NCI-H187 (cell line): ENCODE data around the gene MORN3.
"Not testable (repeated sequence)": the region's sequence is repeated elsewhere in the genome, so short reads cannot be mapped to it uniquely, and the experiment has no call there.

Source experiments
- DNase-seq, 2 experiments: peaks; one replicate each; lab custom pipeline; 2025; lab: John Stamatoyannopoulos, UW

MORN3 gene

DNA sequence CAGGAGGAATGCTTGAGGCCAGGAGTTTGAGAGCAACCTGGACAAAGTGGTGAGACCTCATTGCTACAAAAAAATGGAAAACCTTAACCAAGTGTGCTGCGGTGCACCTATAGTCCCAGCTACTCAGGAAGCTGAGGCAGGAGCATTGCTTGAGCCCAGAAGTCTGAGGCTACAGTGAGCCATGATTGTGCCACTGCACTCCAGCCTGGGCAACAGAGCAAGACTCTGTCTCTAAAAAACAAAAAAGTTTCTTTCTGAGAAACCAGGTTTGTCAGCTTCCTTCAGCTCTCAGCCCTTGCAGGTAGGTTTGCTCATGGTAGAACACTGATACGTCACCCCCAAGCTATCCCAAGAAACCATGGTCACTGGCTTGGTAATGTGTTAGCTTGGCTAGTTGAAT, 20.0 kb upstream of the MORN3 start:
- DNase-seq = no peak

DNA sequence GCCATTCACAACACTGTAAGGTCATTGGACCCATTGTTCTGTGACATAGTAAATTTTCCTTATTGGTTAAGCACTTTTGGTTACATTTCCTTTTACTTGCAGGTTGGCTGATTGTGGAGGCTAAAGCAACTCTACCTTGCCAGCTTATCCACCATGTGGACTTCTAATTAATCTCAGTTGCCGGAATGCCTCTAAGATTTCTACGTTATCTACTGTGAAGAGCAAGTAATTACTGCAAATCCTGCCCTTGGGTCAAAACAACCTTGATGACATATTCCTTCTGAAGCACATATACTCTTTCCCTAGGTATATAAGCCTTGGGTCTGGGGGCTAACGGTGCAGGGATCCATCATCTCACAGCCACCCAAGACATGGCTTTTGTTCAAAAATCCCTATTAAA, 19.5 kb upstream of the MORN3 start:
- no peak for DNase-seq

DNA sequence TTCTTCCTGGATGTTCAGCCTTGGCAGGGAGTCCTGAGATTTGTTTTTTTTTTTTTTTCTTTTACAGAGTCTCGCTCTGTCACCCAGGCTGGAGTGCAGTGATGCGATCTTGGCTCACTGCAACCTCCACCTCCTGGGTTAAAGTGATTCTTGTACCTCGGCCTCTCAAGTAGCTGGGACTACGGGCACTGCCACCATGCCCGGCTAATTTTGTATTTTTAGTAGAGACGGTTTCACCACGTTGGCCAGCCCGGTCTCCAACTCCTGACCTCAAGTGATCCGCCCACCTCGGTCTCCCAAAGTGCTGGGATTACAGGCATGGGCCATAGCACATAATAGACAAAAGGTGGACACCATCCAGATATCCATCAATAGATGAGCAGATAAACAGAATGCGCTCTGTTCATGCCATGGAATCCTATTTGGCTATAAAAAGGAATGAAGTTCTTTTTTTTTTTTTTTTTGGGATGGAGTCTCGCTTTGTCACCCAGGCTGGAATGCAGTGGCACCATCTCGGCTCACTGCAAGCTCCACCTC, 10.3 kb upstream of the MORN3 start:
- not testable (repeated sequence) for DNase-seq

DNA sequence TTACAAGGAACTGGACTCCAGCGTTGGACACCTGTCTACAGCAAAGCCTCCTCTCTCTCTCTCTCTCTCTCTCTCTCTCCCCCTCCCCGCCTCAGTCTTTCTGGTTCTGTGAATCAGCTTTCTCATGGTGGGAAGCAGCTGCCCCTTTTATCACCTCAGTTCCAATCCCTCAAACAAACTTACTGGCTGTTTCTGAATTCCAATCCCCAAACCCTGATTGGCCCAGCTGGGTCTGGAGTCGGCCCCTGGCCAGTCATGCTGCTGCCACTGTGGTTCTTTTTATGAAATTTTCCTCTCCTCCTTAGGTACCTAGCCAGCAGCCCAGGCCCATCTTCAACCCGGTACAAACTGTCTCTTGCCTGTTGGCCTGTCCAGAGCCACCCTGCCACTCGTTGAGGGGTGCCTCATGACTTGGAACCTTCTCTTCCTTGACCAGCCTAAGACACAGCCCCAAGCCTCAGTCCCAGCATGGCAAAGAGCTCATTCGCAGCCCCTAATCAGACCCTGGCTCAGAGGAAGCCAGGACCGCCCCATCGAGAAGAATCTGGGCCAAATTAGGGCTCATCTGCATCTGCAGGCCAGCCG, 9.4 kb upstream of the MORN3 start:
- DNase-seq = no peak

DNA sequence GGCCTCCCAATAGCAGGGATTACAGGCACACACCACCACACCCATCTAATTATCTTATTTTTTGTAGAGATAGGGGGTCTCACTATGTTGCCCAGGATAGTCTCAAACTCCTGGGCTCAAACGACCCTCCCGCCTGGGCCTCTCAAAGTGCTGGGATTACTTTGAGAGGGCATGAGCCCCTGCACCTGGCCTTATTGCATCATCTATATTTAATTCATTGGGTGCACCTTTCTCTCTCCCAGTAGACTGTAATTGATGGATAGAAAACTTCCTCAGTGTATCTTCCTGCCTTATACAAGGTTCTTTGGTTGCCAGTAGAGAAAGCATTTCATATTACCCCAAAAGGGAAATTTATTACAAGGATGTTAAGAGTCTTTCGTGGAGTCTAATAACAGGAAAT, 8.9 kb upstream of the MORN3 start:
- DNase-seq = no peak

DNA sequence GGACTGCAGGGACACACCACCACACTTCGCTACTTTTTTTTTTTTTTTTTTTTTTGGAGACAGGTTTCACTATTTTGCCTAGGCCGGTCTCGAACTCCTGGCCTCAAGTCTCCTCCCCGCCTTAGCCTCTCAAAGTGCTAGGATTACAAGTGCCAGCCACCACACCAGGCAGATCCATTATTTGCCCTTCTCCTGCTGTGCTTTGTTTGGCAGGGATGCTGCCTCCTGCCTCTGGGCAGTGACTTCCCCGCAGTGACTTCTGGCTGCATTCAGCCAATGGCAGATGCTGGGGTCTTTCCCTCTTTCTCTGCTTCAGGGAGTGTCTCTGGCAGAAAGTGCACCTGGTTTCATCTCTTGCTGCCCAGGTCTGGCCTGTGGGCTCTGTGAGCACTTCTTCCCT, 6.7 kb upstream of the MORN3 start:
- no peak for DNase-seq

DNA sequence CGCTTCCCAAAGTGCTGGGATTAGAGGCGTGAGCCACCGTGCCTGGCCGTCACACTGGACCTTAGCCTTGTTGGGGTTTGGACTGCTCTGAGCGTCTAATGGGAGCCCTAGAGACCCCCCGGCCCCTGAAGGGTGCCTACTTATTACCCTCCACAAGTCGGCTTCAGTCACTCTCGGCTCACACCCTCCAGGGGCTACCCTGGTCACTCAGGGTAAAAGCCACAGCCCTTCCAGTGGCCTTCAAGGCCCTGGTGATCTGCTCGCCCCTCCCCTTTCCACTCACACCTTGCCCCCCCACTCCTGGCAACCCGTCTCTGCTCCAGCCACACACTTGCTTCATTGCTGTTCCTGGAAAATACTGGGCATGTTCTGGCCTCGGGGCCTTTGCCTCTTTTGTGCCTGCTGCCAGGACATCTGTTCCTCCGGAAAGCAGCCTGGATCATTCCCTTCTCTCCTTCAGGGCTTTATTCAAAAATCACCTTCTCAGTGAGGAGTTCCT, 3.6 kb upstream of the MORN3 start:
- DNase-seq = no peak

DNA sequence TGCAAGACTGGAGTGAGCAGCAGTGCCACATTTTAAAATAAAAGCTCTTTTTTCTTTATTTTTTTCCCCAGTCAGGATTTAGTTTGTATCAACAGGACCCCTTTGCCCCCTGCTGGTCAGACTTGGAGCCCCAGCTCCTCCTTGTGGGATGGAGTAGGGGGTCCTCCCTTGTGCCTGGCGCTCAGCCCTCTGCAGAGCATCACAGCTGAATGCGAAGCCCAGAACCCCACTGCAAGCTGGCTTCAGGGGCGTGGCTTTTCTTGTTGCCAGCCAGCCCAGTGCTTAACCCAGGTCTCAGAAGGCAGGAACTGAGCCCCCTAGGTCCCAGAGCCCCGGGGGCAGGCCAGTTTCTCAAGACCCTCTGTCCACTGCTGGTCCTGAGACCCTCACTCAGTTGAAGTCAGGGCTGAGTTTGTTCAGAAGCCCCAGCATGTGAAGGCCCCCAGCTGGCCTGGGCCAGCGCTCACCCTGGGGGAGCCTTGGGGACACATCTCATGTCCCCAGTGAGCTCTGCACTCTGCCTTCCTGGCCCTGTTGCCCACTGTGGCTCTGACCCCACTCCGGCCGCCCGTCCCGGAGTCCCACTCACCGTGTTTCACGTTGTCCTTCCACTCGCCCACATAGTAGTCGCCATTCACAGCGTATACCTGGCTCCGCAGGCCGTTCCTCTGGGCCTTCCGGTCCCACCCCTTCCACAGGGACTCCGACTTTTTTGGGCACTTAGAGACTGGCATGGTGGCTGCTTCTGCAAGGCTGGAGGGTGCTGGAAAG, 519 bp downstream of the MORN3 start:
- DNase-seq = no peak

DNA sequence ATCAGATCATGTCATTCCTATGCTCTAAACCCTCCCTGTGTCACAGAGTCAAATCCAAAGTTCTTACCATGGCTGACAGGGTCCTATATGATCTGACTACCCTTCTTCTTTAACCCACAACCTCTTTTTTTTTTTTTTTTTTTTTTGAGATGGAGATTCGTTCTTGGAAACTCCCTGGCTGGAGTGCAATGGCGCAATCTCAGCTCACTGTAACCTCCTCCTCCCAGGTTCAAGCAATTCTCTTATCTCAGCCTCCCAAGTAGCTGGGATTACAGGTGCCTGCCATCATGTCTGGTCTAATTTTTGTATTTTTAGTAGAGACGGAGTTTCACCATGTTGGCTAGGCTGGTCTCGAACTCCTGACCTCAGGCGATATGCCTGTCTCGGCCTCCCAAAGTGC, 2.6 kb downstream of the MORN3 start:
- not testable (repeated sequence) for DNase-seq

DNA sequence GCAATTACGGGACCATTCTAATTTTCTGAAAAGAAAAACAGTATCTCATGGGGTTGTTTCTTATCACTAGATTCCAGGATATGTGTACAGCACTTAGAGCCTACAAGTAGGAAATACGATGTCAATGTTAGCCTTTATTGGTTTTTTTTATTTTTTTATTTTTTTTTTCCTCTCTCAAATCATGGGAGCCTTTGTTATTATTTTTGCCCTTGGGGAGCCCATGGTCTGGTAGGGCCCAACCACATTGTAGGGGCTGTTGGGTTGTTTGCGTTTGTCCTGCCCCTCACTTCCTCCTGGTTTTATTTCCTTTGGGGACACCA, 5.9 kb downstream of the MORN3 start:
- DNase-seq = no peak

DNA sequence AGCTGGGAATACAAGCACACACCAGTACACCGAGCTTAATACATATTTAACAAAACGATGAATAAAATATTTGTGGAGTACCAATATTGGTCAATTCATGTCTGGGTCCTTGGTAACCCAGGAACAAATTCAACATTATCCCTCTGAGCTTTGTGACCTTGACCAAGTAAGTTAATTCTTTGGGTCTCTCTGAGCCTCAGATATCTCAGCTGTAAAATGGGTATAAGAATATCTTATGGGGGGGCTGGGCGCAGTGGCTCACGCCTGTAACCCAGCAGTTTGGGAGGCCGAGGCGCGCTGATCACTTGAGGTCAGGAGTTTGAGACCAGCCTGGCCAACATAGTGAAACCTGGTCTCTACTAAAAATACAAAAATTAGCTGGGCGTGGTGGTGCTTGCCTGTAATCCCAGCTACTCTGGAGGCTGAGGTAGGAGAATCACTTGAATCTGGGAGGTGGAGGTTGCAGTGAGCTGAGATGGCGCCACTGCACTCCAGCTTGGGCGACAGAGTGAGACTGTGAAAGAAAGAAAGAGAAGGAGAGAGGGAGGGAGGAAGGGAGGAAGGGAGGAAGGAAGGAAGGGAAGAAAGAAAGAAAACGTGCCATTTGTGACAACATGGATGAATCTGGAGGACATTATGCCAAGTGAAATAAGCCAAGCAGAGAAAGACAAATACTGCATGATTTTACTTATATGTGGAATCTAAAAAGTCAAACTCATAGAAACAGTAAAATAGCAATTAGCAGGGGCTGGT, 7.9 kb downstream of the MORN3 start:
- not testable (repeated sequence) for DNase-seq

DNA sequence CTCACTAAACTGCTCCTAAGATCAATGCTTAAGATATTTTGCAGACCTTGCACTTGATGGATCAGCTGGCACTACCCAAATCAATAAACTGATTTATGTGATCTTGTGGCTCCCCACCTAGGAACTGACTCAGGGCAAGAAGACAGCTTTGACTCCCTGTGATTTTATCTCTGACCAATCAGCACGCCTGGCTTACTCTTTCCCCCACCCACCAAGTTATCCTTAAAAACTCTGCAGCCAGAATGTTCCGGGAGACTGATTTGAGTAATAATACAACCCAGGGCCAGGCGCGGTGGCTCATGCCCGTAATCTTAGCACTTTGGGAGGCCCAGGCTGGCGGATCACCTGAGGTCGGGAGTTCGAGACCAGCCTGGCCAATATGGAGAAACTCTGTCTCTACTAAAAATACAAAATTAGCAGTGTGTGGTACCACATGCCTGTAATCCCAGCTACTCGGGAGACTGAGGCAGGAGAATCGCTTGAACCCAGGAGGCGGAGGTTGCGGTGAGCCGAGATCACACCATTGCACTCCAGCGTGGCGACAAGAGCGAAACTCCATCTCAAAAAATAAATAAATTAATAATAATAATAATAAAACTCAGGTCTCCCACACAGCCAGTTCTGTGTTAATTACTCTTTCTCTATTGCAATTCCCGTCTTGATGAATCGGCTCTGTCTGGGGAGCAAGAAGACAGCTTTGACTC, 12.0 kb downstream of the MORN3 start:
- no peak for DNase-seq

DNA sequence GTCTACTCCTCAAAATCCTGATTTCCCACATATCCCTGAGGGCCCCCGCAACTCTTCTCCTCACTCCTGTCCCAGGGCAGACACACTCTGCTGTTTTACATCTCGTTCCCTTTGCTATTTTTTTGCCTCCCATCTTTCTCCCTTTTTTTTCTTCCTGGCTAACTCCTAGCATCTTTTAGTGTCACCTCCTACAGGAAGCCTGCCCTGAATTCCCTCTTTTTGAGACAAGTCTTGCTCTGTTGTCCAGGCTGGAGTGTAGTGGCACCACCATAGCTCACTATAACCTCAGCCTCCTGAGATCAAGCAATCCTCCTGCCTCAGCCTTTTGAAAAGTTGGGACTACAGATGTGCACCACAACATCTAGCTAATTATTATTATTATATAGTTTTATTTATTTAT, 13.3 kb downstream of the MORN3 start:
- no peak for DNase-seq

DNA sequence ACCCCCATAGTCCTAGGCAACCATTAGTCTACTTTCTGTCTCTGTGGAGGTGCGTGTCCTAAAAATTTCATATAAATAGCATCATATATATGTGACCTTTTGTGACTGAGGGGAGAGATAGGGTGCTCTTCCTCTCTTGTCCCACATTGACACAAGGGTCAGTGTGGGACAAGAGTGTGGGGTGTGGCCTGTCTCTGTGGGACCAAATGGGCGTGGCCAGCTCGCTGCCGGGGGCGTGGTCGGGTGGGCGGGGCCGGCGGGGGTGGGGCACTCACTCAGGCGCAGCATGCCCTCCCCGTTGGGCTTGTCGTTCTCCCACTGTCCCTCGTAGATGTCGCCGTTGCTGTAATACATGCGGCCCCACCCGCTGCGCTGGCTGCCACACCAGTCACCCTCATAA, 15.5 kb downstream of the MORN3 start:
- DNase-seq = no peak

DNA sequence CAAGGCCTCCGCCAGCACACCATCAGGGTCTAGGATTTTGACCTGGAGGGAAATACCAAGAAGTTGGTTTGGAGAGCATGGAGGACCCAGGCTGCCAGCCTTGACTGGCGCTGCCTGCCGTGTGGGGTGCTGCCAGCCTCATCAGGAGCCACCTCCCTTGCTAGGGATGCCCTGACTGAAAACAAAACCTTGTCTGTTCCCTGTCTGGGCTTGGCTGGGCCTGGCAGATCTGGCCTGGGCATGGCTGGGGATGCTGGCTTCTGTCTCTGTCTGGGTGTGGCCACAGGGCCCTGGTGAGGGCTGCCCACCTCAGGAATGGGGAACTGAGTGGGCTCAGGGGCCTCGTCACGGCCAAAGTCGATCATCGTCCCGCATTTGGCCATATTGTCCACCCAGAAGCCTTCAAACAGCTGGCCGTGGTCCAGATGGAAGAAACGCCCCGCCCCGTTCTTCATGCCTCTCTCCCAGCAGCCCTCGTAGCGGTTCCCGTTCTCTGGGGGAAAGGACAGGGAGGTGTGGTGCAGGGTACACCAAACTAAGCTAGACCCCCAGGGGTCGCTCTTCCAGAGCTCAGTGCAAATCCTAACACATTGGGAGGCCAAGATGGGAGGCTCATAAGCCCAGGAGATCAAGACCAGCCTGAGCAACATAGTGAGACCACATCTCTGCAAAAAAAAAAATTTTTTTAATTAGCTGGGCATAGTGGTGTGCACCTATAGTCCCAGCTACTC, 16.5 kb downstream of the MORN3 start:
- no peak for DNase-seq

DNA sequence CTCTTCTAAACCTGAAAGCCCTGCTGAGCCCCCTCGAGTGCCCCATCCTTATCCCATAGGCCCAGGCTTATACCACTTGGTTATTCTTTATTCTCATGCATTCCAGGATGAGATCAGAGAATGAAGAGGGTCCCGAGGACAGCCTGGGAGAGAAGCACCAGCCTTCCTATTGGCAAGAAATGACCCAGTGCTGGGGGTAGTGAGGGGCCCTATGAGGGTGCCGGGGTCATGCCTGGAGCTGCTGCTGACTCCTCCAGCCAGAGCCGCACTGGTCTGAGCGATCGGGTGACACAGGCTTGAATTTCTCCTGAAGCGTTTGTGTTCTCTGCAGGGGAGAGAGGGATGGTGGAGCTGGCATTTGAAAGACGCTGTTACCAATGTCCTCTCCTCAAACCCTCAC, 18.1 kb downstream of the MORN3 start:
- DNase-seq = no peak

DNA sequence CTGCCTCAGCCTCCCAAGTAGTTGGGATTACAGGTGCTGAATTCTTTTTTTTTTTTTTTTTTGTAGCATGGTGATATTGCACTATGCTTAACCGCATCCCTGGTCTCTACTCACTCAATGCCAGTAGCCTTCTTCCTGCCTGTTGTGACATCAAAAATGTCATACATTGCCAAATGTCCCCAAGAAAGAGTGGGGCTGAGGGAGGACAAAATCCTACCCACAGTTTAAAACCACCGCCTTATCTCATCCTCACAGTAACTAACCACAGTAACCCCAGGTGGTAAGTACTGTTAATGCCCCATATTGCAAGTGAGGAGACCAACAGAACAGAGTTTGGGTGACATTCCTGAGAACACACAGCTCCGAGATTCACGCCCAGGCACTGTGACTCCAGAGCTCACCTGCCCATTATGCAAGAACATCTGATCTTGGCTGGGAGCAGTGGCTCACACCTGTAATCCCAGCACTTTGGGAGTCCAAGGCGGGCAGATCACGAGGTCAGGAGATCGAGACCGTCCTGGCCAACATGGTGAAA, 19.6 kb downstream of the MORN3 start:
- no peak for DNase-seq

DNA sequence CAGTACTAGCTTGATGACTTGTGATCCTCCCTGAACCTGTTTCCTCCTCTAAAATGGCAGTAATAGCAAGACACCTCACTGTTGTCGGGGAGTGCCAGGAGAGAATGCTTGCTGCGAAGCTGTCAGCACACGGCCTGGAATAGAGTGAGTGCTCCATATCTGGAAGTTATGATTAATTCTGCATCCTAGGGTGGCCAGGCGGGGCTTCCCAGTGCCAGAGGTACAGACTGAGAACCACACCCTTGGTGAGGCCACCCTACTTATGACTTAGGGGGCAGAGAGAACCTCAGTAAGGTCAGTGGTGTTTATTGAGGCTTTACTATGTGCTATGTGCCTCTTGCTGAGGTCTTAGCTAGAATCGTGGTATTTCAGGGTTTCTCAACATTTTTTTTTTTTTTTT, 20.1 kb downstream of the MORN3 start:
- DNase-seq = no peak

DNA sequence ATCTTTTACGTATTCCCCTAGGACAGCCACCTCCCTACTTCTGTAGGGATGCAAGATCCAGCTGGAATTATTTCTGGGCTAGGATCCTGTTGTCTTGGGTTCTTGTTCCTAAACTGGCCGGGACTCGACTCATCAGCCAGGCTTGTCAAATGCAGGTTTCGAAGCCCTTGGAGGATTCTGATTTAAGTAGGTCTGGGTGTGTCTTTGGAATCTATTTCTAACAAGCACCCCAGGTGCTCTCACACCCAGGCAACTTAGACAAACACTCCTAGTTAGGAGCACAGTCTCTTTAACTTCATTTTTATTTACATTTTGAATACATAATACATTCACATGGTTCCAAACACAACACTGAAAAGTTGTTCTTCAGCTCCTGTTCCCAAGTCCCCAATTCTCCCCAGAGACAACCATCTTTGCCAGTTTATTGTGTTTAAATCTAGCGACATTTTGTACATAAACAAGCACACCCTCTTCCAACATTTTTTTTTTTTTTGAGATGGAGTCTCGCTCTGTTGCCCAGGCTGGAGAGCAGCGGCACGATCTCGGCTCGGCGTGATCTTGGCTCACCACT, 20.9 kb downstream of the MORN3 start:
- DNase-seq = no peak

DNA sequence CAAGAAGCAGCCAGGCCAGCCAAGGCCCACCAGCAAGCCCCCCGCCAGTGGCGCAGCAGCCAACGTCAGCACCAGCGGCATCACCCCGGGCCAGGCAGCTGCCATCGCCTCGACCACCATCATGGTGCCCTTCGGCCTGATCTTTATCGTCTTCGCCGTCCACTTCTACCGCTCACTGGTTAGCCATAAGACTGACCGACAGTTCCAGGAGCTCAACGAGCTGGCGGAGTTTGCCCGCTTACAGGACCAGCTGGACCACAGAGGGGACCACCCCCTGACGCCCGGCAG, 28.2 kb downstream of the MORN3 start:
- no peak for DNase-seq
